GM21576 (cell line): ENCODE results near the gene G2E3.
"Not testable (repeated sequence)": the region's sequence is repeated elsewhere in the genome, so short reads cannot be mapped to it uniquely, and the experiment has no call there.

Experiments used
- ATAC-seq: cut with Tn5 transposase; IDR thresholded peaks from one replicate; pipeline ENCODE4 v1.9.1; 2021; ENCODE audit warnings: mild to moderate bottlenecking, moderate library complexity; ENCODE audit not compliant: unreplicated experiment

Gene G2E3

GRCh38 chr14:30559638-30560091 is 707 bp downstream of the G2E3 start:
- ATAC-seq = peak; percentile 22

GRCh38 chr14:30560581-30560980 is 1.6 kb downstream of the G2E3 start:
- ATAC-seq = no peak

DNA sequence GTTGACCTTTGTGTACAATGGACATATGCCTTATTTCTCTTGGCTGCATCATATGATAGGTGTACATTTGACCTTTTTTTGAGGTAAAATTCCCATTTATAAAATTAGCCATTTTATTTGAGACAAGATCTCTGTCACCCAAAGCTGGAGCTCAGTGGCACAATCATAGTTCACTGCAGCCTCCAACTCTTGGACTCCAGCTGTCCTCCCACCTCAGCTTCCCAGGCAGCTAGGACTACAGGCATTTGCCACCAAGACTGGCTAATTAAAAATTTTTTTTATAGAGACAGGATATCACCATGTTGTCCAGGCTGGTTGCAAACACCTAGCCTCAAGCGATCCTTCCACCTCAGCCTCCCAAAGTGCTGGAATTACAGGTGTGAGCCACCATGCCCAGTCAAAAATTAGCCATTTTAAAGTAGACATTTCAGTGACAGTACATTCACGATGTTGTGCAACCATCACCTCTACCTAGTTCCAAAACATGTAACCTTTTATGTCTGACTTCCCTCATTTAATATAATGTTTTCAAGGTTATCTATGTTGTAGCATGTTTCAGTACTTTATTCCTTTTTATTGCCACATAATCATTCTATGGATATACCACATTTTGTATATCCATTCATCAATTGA is 5.4 kb downstream of the G2E3 start:
- no peak for ATAC-seq

GRCh38 chr14:30564868-30565248 is 5.9 kb downstream of the G2E3 start:
- ATAC-seq = no peak

- ATAC-seq = no peak
These were observed 10.4 kb downstream of the G2E3 start for GRCh38 chr14:30569216-30569902.

GRCh38 chr14:30569903-30570226 is 10.9 kb downstream of the G2E3 start:
- ATAC-seq = no peak

GRCh38 chr14:30572237-30572636 is 13.3 kb downstream of the G2E3 start:
- ATAC-seq = no peak

DNA sequence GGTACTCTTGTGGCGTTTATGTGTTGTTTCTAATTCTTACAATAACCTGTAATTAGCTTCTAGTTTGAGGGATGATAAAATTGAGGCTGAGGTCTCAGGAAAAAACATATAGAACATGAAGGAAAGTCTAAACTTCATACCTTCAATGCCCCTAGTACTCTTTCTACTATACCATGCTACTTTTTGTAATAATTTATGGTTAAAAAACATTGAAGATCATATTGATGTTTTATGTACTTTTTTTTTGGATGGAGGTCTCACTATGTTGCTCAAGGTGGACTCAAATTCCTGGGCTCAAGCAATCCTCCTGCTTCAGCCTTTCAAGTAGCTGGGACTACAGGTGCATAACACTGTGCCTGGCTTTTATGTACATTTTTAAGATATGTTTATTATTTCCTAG is 13.8 kb downstream of the G2E3 start:
- no peak for ATAC-seq

- ATAC-seq = no peak
These were observed 14.4 kb downstream of the G2E3 start for GRCh38 chr14:30573226-30573814.

DNA sequence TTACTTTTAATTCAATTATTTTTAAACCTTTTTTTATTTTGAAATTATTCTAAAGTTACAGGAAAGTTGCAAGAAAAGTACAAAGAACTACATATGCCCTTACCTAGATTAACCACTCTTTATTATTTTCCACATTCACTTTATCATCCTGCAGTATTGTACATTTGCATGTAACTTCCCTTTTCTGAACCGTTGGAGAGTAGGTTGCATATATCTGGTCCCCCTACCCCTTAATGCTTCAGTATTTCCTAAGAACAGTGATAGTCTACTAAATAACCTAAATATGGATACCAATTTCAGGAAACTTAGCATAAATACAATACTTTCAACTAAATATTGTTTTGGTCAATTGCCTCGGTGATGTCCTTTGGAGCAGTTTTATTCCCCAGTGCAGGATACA is 15.0 kb downstream of the G2E3 start:
- ATAC-seq = no peak

GRCh38 chr14:30574777-30575176 is 15.8 kb downstream of the G2E3 start:
- ATAC-seq = not testable (repeated sequence)

DNA sequence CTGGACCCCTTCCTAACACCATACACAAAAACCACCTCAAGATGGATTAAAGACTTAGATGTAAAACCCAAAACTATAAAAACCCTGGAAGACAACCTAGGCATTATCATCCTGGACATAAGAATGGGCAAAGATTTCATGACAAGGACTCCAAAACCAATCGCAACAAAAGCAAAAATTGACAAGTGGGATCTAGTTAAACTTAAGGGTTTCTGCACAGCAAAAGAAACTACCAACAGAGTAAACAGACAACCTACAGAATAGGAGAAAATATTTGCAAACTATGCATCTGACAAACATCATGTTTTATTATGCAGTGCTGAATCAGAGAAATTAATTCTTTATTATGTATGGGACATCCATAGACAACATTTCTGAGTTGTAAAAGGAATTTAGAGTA is 17.4 kb downstream of the G2E3 start:
- ATAC-seq = not testable (repeated sequence)

GRCh38 chr14:30580616-30581282 is 21.8 kb downstream of the G2E3 start:
- ATAC-seq = no peak

- no peak for ATAC-seq
These were observed 22.3 kb downstream of the G2E3 start for GRCh38 chr14:30581283-30581625.

- no peak for ATAC-seq
These were observed 23.4 kb downstream of the G2E3 start for GRCh38 chr14:30582376-30582775.

DNA sequence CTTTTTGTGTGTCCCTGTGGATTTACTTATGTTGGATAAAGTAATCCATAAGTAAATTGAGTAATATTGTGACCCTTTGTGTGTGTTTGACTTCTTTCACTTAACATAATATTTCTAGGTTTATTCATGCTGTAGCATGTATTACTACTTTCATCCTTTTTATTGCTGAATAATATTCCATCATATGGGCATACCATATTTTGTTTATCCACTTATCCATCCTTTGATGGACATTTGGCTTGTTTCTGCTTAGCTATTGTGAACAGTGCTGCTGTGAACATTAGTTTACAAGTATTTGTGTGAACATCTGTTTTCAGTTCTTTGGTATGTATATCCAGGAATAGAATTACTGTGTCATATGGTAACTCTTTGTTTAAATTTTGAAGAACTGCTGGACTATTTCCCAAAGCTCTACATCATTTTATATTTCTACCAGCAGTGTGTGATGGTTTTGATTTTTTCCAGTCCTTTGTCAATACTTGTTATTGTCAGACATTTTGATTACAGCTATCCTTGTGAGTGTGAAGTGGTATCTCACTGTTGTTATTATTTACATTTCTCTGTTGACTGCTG is 25.2 kb downstream of the G2E3 start:
- no peak for ATAC-seq

GRCh38 chr14:30585204-30585603 is 26.2 kb downstream of the G2E3 start:
- ATAC-seq = no peak

DNA sequence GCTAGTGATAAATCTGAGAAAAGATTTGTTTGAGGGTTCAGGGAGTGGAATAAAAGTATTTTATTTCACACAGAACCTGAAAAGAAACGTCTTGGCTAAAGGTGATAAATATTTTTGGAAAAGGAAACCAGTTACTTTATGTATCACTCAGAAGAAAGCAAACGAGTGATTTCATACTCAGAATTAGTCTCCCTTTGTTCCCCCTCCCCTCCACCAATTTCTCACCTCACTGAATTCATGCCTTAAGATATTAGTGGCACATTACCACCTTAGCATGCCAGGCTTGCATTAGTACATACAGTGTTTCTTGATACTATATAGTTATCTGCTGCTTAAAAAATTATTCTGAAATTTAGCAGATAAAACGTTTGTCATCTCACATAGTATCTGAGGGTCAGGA is 28.2 kb downstream of the G2E3 start:
- ATAC-seq = no peak

- ATAC-seq = no peak
These were observed 29.9 kb downstream of the G2E3 start for GRCh38 chr14:30588873-30589272.

GRCh38 chr14:30596935-30597334 is 38.0 kb downstream of the G2E3 start:
- no peak for ATAC-seq

DNA sequence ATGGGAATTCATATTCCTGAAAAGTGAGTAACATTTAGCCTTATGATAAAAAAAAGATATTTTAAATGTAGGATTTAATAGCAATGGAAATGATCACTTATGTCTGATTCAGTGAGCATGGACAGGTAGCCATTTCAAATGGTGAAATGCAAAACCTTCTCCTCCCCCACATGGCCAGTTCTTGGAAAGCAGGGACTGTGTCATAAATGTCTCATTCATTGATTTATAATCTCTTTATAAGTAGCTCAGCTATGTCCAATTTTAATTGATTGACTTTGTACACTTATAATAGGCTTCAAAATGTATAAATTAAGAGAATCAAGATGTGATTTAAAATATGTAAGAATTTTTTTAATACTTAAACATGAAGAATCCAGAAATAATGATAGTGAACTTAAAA is 38.5 kb downstream of the G2E3 start:
- ATAC-seq = no peak
